A673 (cell line): Measurements from ENCODE around the gene ABITRAM. TPM values are rescaled to one million over a fixed set of nuclear protein-coding genes. Genes with fewer than 3 reads are reported as not detected.
"Not testable (repeated sequence)": the region's sequence is repeated elsewhere in the genome, so short reads cannot be mapped to it uniquely, and the experiment has no call there.

Experiments used
- BruUV-seq: library from RNA; stranded (reverse); fragments of 400-500 nt; replicated peaks from 2 replicates; lab custom pipeline; 2021; lab: Mats Ljungman, UMichigan
- CTCF ChIA-PET: fragments of 300-600 bp; sonication (Branson Sonifier 250); formaldehyde crosslinking; loops from one replicate; lab custom pipeline; 2022; ENCODE audit warnings: antibody characterized with exemption; lab: Charles Lee
- POLR2A ChIA-PET: fragments of 300-600 bp; sonication (Branson Sonifier 250); formaldehyde crosslinking; loops from one replicate; lab custom pipeline; 2022; ENCODE audit warnings: antibody characterized with exemption; ENCODE audit not compliant: low non-redundant PET; lab: Charles Lee
- DNase-seq: peaks from one replicate; pipeline ENCODE4 v3.0.0-alpha.2; 2015; ENCODE audit warnings: low spot score
- H3K27ac ChIP-seq: fragments of 200-600 bp; sonication (generic); 2 replicates; pipeline ENCODE4 v1.5.1; 2016; ENCODE audit warnings: mixed run types, low read depth, mild to moderate bottlenecking, mixed read lengths, antibody characterized with exemption, low read length; ENCODE audit not compliant: poor library complexity, severe bottlenecking
- H3K27me3 ChIP-seq: fragments of 200-600 bp; sonication (generic); replicated peaks from 2 replicates; pipeline ENCODE4 v1.6.1; 2017; ENCODE audit warnings: mixed run types, low read depth, mild to moderate bottlenecking, mixed read lengths, antibody characterized with exemption, low read length; ENCODE audit not compliant: insufficient read depth, poor library complexity
- H3K36me3 ChIP-seq: fragments of 200-600 bp; sonication (generic); 2 replicates; pipeline ENCODE4 v1.6.1; 2016; ENCODE audit warnings: mixed run types, mild to moderate bottlenecking, mixed read lengths, antibody characterized with exemption, low read length; ENCODE audit not compliant: insufficient read depth, poor library complexity, severe bottlenecking
- H3K4me1 ChIP-seq: fragments of 200-600 bp; sonication (generic); 2 replicates; pipeline ENCODE4 v1.6.1; 2017; ENCODE audit warnings: mixed run types, mild to moderate bottlenecking, mixed read lengths, antibody characterized with exemption, low read length; ENCODE audit not compliant: insufficient read depth, poor library complexity, severe bottlenecking
- H3K4me3 ChIP-seq: fragments of 200-600 bp; sonication (generic); 2 replicates; pipeline ENCODE4 v1.5.1; 2016; ENCODE audit warnings: low read depth, mixed run types, mild to moderate bottlenecking, mixed read lengths, low read length; ENCODE audit not compliant: poor library complexity, severe bottlenecking
- H3K9me3 ChIP-seq: fragments of 200-600 bp; sonication (generic); 2 replicates; pipeline ENCODE4 v1.6.1; 2016; ENCODE audit warnings: mixed run types, low read depth, mild to moderate bottlenecking, mixed read lengths, antibody characterized with exemption, low read length; ENCODE audit not compliant: poor library complexity, severe bottlenecking
- EZH2 ChIP-seq: fragments of 200-600 bp; sonication (generic); IDR thresholded peaks from 2 replicates; pipeline ENCODE4 v1.6.1; 2017; ENCODE audit warnings: borderline replicate concordance, low read depth, mild to moderate bottlenecking, mixed read lengths, antibody characterized with exemption, low read length; ENCODE audit not compliant: poor library complexity, severe bottlenecking
- intact Hi-C: fragments of 100-400 bp; cut with micrococcal nuclease; formaldehyde crosslinking; loops from one replicate; pipeline ENCODE4 v1.10.0; 2022; ENCODE audit not compliant: unreplicated experiment
- total RNA-seq: library from RNA; stranded (reverse); gene quantifications from 2 replicates; pipeline ENCODE4 v1.2.3, GENCODE V29; 2021
- TF ChIP-seq, protein P1 (sequence below): fragments of 300-800, 200-600 bp; sonication (generic); conservative IDR thresholded peaks from 2 replicates; pipeline ENCODE4 v1.5.1; 2017; ENCODE audit warnings: low read depth, mild to moderate bottlenecking, antibody characterized with exemption, low read length, moderate library complexity, mixed read lengths

Gene ABITRAM
- total RNA-seq, 1 experiment from 2014 or later: 20.7 TPM

DNA sequence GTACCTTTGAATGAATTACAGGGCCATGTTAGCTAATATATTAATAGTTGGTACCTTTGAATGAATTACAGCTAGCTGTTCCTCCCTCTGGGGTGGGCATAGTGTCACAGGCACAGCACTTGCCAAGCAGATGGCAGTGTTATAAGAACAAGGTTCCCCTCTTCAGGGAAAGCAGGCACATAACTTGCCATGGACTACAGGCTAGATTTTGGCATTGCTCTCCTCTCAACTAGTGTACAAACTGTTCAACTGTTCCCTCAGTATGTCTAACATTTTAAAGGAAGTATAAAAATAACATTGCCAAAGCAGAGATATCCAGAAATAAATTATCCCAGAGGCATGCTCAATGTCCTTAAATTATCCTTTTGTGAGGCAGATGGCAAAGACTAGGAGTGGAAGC is 33.7 kb downstream of the ABITRAM start:
- Histone ChIP-seq H3K27me3 (no peaks in the 10 kb centered on the region), H3K27ac (no peak overlapping the region), H3K9me3 (no peaks in the 10 kb centered on the region), H3K36me3 (peaks cover 24% of the 10 kb centered on the region), H3K4me3 (no peak overlapping the region), H3K4me1 (peaks cover 5% of the 10 kb centered on the region)
- intact Hi-C loops: no loop called here
- TF ChIP-seq, protein P1, sequence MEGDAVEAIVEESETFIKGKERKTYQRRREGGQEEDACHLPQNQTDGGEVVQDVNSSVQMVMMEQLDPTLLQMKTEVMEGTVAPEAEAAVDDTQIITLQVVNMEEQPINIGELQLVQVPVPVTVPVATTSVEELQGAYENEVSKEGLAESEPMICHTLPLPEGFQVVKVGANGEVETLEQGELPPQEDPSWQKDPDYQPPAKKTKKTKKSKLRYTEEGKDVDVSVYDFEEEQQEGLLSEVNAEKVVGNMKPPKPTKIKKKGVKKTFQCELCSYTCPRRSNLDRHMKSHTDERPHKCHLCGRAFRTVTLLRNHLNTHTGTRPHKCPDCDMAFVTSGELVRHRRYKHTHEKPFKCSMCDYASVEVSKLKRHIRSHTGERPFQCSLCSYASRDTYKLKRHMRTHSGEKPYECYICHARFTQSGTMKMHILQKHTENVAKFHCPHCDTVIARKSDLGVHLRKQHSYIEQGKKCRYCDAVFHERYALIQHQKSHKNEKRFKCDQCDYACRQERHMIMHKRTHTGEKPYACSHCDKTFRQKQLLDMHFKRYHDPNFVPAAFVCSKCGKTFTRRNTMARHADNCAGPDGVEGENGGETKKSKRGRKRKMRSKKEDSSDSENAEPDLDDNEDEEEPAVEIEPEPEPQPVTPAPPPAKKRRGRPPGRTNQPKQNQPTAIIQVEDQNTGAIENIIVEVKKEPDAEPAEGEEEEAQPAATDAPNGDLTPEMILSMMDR: no peak
- TF ChIP-seq EZH2: no peak
- CTCF ChIA-PET: no interaction called here
- BruUV-seq: no TSS peak
- no peak for DNase-seq
- POLR2A ChIA-PET: no interaction called here

DNA sequence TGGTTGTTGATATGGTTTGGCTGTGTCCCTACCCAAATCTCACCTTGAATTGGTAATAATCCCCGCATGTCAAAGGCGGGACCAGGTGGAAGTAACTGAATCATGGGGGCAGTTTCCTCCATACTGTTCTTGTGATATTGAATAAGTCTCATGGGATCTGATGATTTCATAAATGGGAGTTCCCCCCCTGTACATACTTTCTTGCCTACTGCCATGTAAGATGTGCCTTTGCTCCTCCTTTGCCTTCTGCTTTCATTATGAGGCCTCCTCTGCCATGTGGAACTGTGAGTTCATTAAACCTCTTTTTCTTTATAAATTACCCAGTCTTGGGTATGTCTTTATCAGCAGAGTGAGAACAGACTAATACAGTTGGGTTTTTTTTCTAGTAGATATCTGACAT is 37.2 kb downstream of the ABITRAM start:
- H3K4me3 ChIP-seq, BruUV-seq, H3K27me3 ChIP-seq, DNase-seq, H3K27ac ChIP-seq, H3K9me3 ChIP-seq, intact Hi-C loops, POLR2A ChIA-PET: not testable (repeated sequence)
- peaks cover 20% of the 10 kb centered on the region for H3K36me3 ChIP-seq
- peaks cover 14% of the 10 kb centered on the region for H3K4me1 ChIP-seq
- CTCF ChIA-PET: interaction anchor here (0.6 kb wide), 1 partner anchor 20 kb away, joined by 3 read pairs; no protein-coding TSS in a partner anchor

DNA sequence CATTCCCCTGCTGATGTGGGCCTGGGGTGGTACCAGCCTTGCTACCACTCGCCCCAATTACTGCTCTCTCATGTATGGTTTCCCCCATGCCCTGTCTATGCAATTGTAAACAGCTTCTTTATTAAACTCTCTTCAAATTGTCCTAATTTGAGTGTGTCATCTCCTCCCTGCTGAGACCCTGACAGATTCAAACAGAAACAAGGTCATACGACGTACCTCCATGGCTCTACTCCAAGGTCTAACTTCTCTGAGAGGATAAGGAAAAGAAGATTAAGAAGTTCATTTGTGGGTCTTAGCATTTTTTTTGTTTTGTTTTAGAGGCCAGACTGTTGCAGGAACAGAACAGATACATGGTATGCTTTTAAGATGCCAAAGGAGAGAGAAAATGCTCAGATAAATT is 38.0 kb downstream of the ABITRAM start:
- ChIA-PET POLR2A (no interaction called here), CTCF (no interaction called here)
- TF ChIP-seq, protein P1: no peak
- TF ChIP-seq EZH2: no peak
- peak; percentile 15 for DNase-seq
- H3K4me3 ChIP-seq: no peak overlapping the region
- H3K27me3 ChIP-seq: no peaks in the 10 kb centered on the region
- no TSS peak for BruUV-seq
- peak overlapping the region; percentile 22 for H3K27ac ChIP-seq
- intact Hi-C loops: no loop called here
- no peaks in the 10 kb centered on the region for H3K9me3 ChIP-seq
- peaks cover 14% of the 10 kb centered on the region for H3K36me3 ChIP-seq
- peaks cover 14% of the 10 kb centered on the region for H3K4me1 ChIP-seq

DNA sequence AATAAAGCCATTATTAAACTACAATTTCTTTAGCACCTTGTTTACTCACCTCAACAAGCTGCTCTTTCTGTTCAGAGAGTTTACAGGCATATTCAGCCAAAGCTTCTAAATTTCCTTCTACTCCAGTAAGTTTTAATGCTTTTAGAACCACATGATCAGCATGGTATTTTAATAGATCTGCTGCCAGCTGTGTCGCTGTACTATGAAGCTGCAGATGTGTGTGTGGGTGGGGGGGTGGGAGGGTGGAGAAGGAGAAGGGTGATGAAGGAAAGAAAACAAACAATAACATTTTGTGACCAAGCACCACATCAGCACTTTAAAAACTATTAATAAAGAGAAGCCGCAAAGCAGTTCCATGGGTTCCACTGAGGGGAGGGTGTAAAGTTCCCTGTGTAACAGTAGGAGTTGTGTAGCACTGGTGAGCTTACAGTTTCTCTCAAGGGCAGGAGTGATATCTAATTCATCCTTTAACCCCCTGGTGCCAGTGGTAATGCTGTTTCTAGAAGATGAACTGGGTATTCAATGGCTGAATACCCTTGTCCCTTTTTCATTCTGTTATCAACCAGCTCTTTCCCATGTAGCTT is 38.5 kb downstream of the ABITRAM start:
- Histone ChIP-seq H3K4me3 (no peak overlapping the region), H3K36me3 (peaks cover 14% of the 10 kb centered on the region), H3K9me3 (no peaks in the 10 kb centered on the region), H3K4me1 (peaks cover 14% of the 10 kb centered on the region), H3K27me3 (no peaks in the 10 kb centered on the region), H3K27ac (peak overlapping the region; percentile 22)
- POLR2A ChIA-PET: no interaction called here
- no peak for TF ChIP-seq EZH2
- TF ChIP-seq, protein P1: no peak
- peak; percentile 27 for DNase-seq
- intact Hi-C loops: no loop called here
- CTCF ChIA-PET: no interaction called here
- no TSS peak for BruUV-seq
